EL (cell line): ENCODE measurements around the gene MYMX.
"Not testable (repeated sequence)": the region's sequence is repeated elsewhere in the genome, so short reads cannot be mapped to it uniquely, and the experiment has no call there.

Experiments
- DNase-seq: peaks from one replicate; pipeline ENCODE4 v3.0.0-alpha.2; 2016

Gene MYMX

DNA sequence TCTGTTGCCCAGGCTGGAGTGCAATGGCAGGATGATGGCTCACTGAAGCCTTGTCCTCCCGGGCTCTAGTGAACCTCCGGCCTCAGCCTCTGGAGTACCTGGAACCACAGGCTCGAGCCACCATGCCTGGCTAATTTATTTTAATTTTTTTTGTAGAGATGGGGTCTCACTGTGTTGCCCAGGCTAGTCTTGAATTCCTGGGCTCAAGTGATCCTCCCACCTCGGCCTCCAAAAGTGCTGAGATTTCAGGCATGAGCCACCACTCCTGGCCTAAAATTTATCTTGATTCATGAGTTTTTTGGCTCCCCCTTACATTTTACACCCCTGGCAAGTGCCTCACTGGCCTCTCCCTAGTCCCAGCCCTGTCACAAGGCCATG, 4.2 kb downstream of the MYMX start:
- DNase-seq = no peak

DNA sequence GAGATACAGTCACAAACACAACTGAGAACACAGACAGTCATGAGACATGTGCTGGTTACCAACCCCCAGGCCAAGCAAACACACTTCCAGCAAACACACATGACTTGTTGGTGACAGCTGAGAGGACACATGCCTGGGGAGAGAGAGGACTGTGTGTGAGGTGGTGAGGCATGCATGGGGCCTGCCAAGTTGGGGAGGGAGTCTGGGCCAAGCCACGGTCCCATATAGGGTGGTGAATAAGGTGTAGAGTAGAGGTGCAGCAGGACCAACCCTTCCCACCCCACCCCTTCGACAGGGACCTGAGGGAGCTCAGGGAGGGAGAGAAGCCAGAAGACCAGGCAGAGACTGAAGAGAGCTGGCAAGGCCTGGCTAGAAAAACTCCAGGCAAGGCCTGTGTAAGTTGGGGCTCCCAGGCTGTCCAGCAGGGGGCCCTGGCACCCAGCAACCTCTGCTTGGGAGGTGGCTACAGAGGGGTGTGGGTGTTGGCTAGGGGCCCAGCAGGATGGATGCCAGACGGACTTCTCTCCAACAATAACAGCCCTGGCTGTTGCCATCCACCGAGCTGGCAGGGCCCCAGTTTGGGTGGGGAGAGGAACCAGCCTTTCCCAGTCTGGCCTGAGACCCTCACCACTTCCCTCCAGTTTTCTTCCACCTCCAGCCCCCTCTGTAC, 4.7 kb downstream of the MYMX start:
- DNase-seq = peak; percentile 87

GRCh38 chr6:44221961-44222335, 5.2 kb downstream of the MYMX start:
- no peak for DNase-seq

DNA sequence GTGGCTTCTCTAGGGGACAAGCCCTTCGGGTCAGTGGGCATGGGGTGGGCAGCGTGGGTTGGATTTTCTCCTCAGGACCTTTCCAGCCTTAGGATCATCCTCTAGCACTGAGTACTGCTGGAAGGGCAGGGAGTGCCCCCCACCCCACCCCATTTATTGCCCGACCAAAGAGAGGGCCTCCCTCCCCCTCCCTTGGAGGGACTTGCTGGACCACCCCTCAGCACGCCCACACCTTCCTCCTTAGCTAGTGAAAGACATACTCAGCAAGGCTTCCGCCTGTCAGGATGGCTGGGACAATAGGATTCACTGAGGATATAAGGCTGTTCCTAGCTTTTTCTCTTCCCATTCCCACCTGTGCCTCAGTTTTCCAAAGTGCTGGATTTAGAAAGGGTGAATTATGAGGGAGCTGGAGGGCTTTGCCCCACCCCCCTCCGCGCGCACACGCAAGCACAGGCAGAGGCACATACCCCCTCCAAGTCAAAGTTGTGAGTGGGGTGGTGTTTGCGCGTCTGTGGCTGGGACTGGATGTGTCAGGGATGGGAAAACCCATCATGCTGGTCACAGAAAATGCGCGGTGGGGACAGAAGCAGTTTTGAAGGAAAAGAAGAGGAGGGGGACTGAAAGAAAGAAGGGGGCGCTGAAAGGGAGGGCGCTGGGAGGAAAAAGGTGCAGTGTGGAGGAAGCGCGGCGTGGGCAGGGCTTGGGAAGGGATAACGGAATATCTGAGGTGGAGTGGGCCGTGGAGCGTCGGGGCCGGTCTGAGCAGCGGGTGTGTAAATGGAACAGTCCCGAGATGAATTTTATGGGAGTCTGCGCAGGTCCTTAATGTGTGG, 6.0 kb downstream of the MYMX start:
- DNase-seq = no peak

- DNase-seq = peak; percentile 78
Measured at GRCh38 chr6:44223319-44224028, 6.7 kb downstream of the MYMX start, which contains the start of gene SLC29A1. Gene SLC29A1 (plus strand): TSS chr6:44223595. CDS start chr6:44227314, 3,719 bp downstream.

- peak; percentile 49 for DNase-seq
Measured at GRCh38 chr6:44224029-44224964, 7.6 kb downstream of the MYMX start.

DNA sequence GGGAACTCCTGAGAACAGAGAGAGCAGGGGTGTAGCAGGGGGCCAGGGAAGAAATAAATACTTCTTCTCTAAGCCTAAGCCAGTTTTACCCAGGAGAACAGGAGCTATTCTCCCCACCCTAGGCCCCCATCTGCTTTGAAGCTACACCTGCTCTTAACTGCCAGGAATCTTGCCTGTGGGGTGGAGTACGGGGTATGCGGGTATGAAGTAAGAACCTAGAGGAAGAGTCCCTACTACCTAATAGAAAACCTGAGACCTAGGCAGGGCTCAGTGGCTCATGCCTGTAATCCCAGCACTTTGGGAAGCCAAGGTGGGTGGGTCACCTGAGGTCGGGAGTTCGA, 8.2 kb downstream of the MYMX start:
- no peak for DNase-seq

- no peak for DNase-seq
Measured at GRCh38 chr6:44225579-44226325, 9.0 kb downstream of the MYMX start.

DNA sequence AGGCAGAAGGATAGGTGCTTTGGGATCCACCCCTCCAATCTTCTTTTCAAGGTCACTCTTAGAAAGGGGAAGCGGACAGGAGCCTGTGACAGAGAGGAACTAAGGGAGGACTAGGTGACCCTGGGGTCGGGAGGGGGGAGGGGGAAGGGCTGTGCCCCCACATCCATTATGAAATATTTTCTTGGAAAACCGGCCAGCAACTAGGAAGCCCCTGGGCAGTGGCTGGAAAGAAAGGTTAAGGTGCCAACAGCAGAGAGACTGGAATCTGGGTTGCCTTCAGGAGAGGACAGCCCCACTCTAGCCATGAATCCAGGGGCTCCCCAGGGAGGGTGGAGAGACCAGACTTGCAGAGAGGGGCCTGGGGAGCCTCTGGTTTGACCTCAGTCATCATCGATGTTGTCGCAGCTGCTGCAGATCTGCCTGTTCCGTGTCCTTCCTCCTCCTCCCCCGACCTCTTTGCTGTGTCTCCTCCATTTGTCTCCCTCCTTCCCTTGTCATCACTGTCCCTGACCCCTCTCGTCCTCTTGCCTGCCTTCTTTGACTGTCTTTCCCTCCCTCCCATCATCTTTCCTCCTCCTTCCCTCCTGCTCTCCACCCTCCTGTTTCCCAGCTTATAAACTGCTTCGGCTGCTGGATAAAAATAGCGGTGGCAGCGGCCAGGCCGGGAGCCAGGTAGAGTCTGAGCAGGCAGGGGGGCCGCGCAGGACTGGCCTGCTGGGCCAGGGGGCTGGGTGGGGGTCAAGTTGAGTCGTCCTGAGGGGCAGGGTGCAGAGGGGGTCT, 9.8 kb downstream of the MYMX start:
- DNase-seq = no peak

DNA sequence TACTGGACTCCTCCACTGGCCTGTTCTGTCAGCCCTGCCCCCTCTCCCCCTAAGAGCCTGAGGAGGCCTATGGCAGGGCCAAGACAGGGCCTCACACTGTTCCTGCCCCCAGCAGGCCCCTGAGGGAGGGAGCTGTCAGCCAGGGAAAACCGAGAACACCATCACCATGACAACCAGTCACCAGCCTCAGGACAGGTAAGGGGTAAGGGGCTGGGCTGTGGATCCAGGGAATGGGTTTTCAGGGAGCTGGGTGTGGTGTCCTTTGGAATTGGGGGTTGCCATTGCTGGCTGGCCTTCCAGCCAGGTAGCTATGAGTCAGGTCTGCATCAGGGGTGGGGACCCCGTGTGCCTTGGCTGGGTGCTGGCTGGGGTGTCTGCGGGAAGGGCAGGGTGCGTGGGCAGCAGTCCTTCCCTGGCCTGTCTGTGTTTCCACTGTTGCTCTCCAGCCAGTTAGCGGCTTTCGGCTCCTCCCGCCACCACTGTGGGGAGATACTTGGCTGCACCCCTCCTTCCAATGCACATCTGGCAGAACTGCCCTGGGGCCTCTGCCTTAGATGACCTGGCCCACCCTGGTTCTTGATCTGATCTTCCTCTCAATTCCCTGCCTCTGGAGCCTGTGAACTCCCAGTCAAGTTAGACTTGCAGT, 10.5 kb downstream of the MYMX start:
- no peak for DNase-seq

DNA sequence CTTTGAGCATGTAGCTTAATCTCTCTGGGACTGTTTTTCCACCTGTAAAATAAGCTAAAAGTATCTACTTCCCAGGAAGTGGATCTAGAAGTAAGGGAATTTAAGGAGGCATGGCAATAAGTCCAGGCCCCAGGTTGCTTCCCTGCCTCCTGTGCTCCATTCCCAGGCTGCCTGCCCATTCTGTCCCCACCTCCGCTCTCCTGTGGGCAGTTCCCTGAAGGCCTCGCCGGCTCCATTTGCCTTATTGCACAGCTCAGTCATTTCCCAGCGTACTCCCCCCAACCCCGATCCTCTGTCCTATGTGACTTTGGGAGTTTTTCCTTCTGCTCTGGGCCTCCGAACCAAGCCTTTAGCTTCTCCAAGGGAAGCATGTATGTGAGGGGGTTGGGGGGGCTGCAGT, 11.3 kb downstream of the MYMX start:
- no peak for DNase-seq

DNA sequence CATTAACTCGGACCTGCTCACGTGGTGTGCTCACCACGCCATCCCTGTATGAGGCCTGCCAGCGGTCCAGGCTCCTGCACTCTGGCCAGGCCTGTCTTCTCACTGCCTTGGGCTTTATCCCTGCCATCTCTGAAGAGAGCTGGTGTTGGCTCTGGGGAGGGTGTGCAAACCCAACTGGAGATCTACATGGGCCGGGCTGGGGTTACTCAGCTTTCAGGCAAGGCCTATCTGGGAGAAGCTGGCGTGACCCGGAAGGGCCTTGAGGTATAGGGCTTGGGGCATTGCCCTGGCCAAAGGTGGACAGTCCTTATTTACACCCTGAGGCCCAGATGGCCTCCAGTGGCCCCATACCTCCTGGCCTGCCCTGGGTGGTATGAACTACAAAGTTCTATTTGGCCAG, 11.7 kb downstream of the MYMX start:
- no peak for DNase-seq

DNA sequence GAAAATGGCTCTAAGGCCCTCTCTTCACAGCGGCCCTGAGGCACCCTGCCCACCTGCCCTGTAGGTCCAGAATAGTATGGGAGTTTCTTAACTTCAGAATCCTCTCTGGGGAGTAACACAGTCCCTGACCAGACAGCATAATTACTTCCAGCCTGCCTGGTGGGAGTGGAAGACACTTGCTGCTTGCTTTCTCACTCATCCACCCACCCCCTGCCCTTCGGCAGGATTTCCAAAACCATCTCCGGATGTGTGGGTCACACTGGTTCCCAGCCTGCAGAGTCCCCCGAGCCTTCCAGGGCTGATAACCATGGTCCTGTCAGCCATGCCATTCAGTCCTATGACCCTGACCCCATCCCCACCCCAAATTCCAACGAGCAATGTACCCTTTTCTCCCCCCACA, 12.1 kb downstream of the MYMX start:
- DNase-seq = no peak

DNA sequence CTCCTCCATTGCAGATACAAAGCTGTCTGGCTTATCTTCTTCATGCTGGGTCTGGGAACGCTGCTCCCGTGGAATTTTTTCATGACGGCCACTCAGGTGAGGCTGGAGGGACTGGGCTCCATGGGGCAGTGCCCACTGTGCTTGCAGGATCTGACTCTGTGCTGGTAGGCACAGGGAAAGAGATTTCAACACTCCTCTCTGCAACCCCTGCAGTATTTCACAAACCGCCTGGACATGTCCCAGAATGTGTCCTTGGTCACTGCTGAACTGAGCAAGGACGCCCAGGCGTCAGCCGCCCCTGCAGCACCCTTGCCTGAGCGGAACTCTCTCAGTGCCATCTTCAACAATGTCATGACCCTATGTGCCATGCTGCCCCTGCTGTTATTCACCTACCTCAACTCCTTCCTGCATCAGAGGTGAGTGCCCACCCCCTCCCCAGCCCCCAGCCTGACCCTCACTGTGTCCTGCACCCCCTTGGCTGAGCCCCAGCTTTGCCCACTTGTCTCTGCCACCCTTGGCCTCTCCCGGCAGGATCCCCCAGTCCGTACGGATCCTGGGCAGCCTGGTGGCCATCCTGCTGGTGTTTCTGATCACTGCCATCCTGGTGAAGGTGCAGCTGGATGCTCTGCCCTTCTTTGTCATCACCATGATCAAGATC, 12.8 kb downstream of the MYMX start:
- no peak for DNase-seq

DNA sequence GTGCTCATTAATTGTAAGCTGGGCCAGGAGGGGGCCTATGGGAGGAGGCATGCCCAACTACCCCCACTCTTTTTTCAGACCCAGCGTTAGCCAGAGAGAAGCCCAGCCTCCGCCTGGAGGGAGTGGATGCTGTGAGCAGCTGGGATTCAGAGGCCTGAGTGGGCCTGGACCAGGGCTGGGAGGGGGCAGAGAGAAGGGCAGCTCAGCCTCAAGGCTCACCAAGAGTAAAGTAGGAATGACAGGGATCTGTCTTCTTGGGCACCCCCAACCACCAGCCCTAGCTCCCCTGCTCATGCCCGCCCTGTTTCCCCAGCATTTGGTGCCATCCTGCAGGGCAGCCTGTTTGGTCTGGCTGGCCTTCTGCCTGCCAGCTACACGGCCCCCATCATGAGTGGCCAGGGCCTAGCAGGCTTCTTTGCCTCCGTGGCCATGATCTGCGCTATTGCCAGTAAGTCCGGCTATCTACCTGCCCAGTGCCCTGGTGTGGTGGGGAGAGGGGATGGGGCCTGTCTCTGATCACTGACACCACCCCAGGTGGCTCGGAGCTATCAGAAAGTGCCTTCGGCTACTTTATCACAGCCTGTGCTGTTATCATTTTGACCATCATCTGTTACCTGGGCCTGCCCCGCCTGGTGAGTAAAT, 13.4 kb downstream of the MYMX start:
- DNase-seq = no peak

DNA sequence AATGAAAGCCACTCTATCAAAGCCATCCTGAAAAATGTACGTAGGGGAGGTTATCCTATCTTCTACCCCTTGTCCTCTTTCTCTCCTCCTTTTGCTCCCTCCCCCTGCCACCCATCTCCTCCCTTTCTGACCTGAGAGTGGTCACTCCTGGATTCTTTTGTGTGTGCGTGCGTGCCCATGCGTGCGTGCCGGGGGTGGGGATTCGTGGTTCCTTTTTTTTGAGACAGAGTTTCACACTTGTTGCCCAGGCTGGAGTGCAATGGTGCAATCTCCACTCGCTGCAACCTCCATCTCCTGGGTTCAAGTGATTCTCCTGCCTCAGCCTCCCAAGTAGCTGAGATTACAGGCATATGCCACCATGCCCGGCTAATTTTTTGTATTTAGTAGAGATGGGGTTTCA, 14.7 kb downstream of the MYMX start:
- DNase-seq = not testable (repeated sequence)

DNA sequence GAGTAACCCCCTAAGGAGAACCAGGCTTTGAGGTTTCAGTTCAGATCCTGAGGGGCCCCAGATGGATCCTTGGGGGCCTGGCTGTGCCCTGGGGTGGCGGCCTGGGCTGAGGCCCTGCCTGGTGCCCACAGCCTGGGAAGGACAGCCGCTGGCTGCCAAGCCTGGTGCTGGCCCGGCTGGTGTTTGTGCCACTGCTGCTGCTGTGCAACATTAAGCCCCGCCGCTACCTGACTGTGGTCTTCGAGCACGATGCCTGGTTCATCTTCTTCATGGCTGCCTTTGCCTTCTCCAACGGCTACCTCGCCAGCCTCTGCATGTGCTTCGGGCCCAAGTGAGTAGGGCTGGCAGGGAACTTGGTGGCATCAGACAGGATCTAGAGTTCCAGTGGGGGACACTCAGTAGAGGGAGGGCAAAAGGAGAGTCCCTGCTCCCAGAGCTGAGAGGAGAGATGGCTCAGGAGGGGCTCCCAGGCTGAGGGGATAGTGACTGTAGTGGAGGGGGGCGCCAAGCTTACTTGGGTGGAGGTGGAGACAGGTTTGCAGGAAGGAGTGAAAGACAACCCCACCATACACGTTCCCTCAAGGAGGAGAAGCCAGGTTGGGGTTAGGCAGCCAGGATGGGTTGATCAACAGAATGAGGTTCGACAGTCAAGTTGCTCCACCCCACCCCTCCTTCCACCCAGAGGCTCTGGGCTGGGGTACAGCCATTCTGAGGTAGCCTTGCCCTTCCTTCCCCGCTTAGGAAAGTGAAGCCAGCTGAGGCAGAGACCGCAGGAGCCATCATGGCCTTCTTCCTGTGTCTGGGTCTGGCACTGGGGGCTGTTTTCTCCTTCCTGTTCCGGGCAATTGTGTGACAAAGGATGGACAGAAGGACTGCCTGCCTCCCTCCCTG, 16.2 kb downstream of the MYMX start:
- DNase-seq = no peak

DNA sequence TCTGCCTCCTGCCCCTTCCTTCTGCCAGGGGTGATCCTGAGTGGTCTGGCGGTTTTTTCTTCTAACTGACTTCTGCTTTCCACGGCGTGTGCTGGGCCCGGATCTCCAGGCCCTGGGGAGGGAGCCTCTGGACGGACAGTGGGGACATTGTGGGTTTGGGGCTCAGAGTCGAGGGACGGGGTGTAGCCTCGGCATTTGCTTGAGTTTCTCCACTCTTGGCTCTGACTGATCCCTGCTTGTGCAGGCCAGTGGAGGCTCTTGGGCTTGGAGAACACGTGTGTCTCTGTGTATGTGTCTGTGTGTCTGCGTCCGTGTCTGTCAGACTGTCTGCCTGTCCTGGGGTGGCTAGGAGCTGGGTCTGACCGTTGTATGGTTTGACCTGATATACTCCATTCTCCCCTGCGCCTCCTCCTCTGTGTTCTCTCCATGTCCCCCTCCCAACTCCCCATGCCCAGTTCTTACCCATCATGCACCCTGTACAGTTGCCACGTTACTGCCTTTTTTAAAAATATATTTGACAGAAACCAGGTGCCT, 16.9 kb downstream of the MYMX start:
- DNase-seq = no peak
